ACC112 (cell line): Measurements from ENCODE around the gene RAD51B.

ENCODE experiments used
- H2AFZ ChIP-seq: fragments of 200-600 bp; sonication (generic); one replicate; pipeline ENCODE4 v1.6.0; 2017; ENCODE audit warnings: antibody characterized with exemption, low read length; ENCODE audit not compliant: unreplicated experiment
- H3K27ac ChIP-seq: fragments of 200-600 bp; sonication (generic); 2 replicates; pipeline ENCODE4 v1.5.1; 2014; ENCODE audit warnings: low read depth, mild to moderate bottlenecking, antibody characterized with exemption, low read length, moderate library complexity
- H3K27me3 ChIP-seq: fragments of 200-600 bp; sonication (generic); 2 replicates; pipeline ENCODE4 v1.6.1; 2014; ENCODE audit warnings: mild to moderate bottlenecking, antibody characterized with exemption, low read length, moderate library complexity, mixed read lengths; ENCODE audit not compliant: insufficient read depth
- H3K36me3 ChIP-seq: fragments of 200-600 bp; sonication (generic); 2 replicates; pipeline ENCODE4 v1.6.1; 2016; ENCODE audit warnings: mild to moderate bottlenecking, antibody characterized with exemption, low read length, moderate library complexity, mixed read lengths; ENCODE audit not compliant: insufficient read depth
- H3K4me1 ChIP-seq: fragments of 200-600 bp; sonication (generic); one replicate; pipeline ENCODE4 v1.6.1; 2016; ENCODE audit warnings: low read length, mixed read lengths; ENCODE audit not compliant: insufficient read depth, unreplicated experiment, control insufficient read depth
- H3K4me3 ChIP-seq: fragments of 200-600 bp; sonication (generic); 2 replicates; pipeline ENCODE4 v1.5.1; 2014; ENCODE audit warnings: mild to moderate bottlenecking, low read depth, low read length
- H3K79me2 ChIP-seq: fragments of 200-600 bp; sonication (generic); one replicate; pipeline ENCODE4 v1.6.0; 2016; ENCODE audit warnings: low read length; ENCODE audit not compliant: control insufficient read depth, unreplicated experiment, insufficient read depth

The RAD51B gene

GRCh38 chr14:67859169-67859749 is 39.7 kb downstream of the RAD51B start:
- no peaks in the 10 kb centered on the region for H3K79me2 ChIP-seq
- H3K27ac ChIP-seq: no peak overlapping the region
- H3K4me3 ChIP-seq: no peak overlapping the region
- no peaks in the 10 kb centered on the region for H3K36me3 ChIP-seq
- H3K4me1 ChIP-seq: no peaks in the 10 kb centered on the region
- H3K27me3 ChIP-seq: no peaks in the 10 kb centered on the region
- no peak overlapping the region for H2AFZ ChIP-seq

GRCh38 chr14:67863223-67863622 is 43.6 kb downstream of the RAD51B start:
- H3K27me3 ChIP-seq: no peaks in the 10 kb centered on the region
- H3K36me3 ChIP-seq: peaks cover 11% of the 10 kb centered on the region
- H3K79me2 ChIP-seq: no peaks in the 10 kb centered on the region
- H3K27ac ChIP-seq: no peak overlapping the region
- no peak overlapping the region for H2AFZ ChIP-seq
- H3K4me3 ChIP-seq: no peak overlapping the region
- H3K4me1 ChIP-seq: no peaks in the 10 kb centered on the region

- Histone ChIP-seq H3K36me3 (no peaks in the 10 kb centered on the region), H3K27ac (no peak overlapping the region), H3K79me2 (no peaks in the 10 kb centered on the region), H3K4me3 (no peak overlapping the region), H3K27me3 (no peaks in the 10 kb centered on the region), H2AFZ (no peak overlapping the region), H3K4me1 (no peaks in the 10 kb centered on the region)
These were observed 55.8 kb downstream of the RAD51B start for GRCh38 chr14:67875175-67876006.

- H3K4me1 ChIP-seq: peaks cover under 1% of the 10 kb centered on the region
- H3K4me3 ChIP-seq: no peak overlapping the region
- no peaks in the 10 kb centered on the region for H3K27me3 ChIP-seq
- H3K79me2 ChIP-seq: no peaks in the 10 kb centered on the region
- H2AFZ ChIP-seq: no peak overlapping the region
- no peaks in the 10 kb centered on the region for H3K36me3 ChIP-seq
- H3K27ac ChIP-seq: no peak overlapping the region
These were observed 59.4 kb downstream of the RAD51B start for GRCh38 chr14:67879026-67879425.

GRCh38 chr14:67881225-67881624 is 61.6 kb downstream of the RAD51B start:
- no peaks in the 10 kb centered on the region for H3K79me2 ChIP-seq
- no peak overlapping the region for H3K27ac ChIP-seq
- no peaks in the 10 kb centered on the region for H3K36me3 ChIP-seq
- H2AFZ ChIP-seq: no peak overlapping the region
- H3K27me3 ChIP-seq: no peaks in the 10 kb centered on the region
- peaks cover 6% of the 10 kb centered on the region for H3K4me1 ChIP-seq
- H3K4me3 ChIP-seq: no peak overlapping the region

- no peak overlapping the region for H3K4me3 ChIP-seq
- no peaks in the 10 kb centered on the region for H3K27me3 ChIP-seq
- peaks cover 6% of the 10 kb centered on the region for H3K4me1 ChIP-seq
- H3K36me3 ChIP-seq: no peaks in the 10 kb centered on the region
- H3K27ac ChIP-seq: no peak overlapping the region
- no peak overlapping the region for H2AFZ ChIP-seq
- no peaks in the 10 kb centered on the region for H3K79me2 ChIP-seq
These were observed 63.5 kb downstream of the RAD51B start for GRCh38 chr14:67882986-67883555.

- no peaks in the 10 kb centered on the region for H3K36me3 ChIP-seq
- H3K4me3 ChIP-seq: no peak overlapping the region
- no peaks in the 10 kb centered on the region for H3K27me3 ChIP-seq
- H3K79me2 ChIP-seq: no peaks in the 10 kb centered on the region
- H3K4me1 ChIP-seq: peaks cover 6% of the 10 kb centered on the region
- H2AFZ ChIP-seq: no peak overlapping the region
- H3K27ac ChIP-seq: no peak overlapping the region
These were observed 64.1 kb downstream of the RAD51B start for GRCh38 chr14:67883717-67884116.

GRCh38 chr14:67886191-67886590 is 66.6 kb downstream of the RAD51B start:
- H3K4me1 ChIP-seq: peaks cover 6% of the 10 kb centered on the region
- H3K79me2 ChIP-seq: no peaks in the 10 kb centered on the region
- no peaks in the 10 kb centered on the region for H3K27me3 ChIP-seq
- no peak overlapping the region for H3K4me3 ChIP-seq
- H2AFZ ChIP-seq: no peak overlapping the region
- H3K27ac ChIP-seq: no peak overlapping the region
- H3K36me3 ChIP-seq: no peaks in the 10 kb centered on the region

GRCh38 chr14:67887478-67887877 is 67.9 kb downstream of the RAD51B start:
- Histone ChIP-seq H3K36me3 (no peaks in the 10 kb centered on the region), H3K27me3 (no peaks in the 10 kb centered on the region), H3K79me2 (no peaks in the 10 kb centered on the region), H3K27ac (no peak overlapping the region), H3K4me1 (peaks cover 6% of the 10 kb centered on the region), H2AFZ (no peak overlapping the region), H3K4me3 (no peak overlapping the region)

- Histone ChIP-seq H3K4me1 (peaks cover 1% of the 10 kb centered on the region), H3K27me3 (no peaks in the 10 kb centered on the region), H3K4me3 (no peak overlapping the region), H3K79me2 (no peaks in the 10 kb centered on the region), H3K36me3 (no peaks in the 10 kb centered on the region), H3K27ac (no peak overlapping the region), H2AFZ (no peak overlapping the region)
These were observed 69.9 kb downstream of the RAD51B start for GRCh38 chr14:67889455-67889854.
